Measurements from ENCODE around the gene FBXO31. TPM values are rescaled to one million over a fixed set of nuclear protein-coding genes. Genes with fewer than 3 reads are reported as not detected.

The FBXO31 gene
- total RNA-seq, 6 experiments from 2014 or later, result 23.0 to 30.0 (median 25.1) TPM

DNA sequence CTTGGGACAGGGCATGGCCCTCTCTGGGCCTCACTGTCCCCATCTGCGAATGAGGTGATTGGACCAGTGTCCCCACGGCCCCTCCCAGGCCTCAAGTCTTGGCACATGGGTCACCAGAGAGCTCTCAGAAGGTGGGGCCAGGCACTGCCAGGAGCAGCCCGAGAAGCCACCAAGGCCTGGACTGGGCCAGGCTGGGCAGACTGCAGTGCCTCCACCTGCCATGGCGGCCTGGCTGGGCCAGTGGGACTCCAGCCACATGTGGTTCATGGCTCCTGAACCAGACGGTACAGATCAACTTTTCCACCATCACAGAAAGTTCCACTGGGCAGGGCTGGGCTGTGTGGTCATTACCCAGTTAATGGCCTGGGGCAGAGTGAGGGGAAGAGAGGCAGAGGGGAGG, 86.2 kb downstream of the FBXO31 start:
- Mint-ChIP-seq H3K36me3 (ENCODE audit: low read depth) (peaks cover 19% of the 10 kb centered on the region), H3K27ac (no peak overlapping the region), H3K9me3 (no peaks in the 10 kb centered on the region; the same call in 1 of the 2 replicates), H3K4me1 (ENCODE audit: low read depth) (no peaks in the 10 kb centered on the region), H3K27me3 (ENCODE audit: insufficient read depth) (no peaks in the 10 kb centered on the region; the same call in 1 of the 2 replicates), H3K4me3 (no peak overlapping the region)
- no peak for TF ChIP-seq CTCF (IDR thresholded peaks at IDR 0.05)
- no peak for DNase-seq

GRCh38 chr16:87295661-87296531, 87.7 kb downstream of the FBXO31 start:
- DNase-seq, result no peak
- Mint-ChIP-seq H3K27me3 (ENCODE audit: insufficient read depth) (no peaks in the 10 kb centered on the region; the same call in 1 of the 2 replicates), H3K4me3 (no peak overlapping the region), H3K9me3 (no peaks in the 10 kb centered on the region; the same call in 1 of the 2 replicates), H3K27ac (no peak overlapping the region), H3K4me1 (ENCODE audit: low read depth) (no peaks in the 10 kb centered on the region), H3K36me3 (ENCODE audit: low read depth) (peaks cover 24% of the 10 kb centered on the region)
- TF ChIP-seq CTCF (IDR thresholded peaks at IDR 0.05), result no peak

DNA sequence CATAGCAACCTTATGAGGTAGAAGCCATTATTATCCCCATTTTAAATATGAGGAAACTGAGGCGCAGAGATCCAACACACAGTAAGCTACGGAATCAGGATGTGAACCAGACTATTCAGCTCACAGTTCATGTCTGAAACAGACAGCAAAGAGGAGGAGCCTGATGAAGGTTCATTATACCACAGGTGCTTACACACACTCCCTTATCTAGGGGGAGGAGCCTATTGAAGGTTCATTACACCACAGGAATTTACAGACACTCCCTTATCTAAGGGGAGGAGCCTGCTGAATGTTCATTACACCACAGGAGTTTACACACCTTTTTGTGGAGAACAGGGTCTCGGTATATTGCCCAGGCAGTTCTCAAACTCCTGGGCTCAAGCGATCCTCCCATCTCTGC, 88.3 kb downstream of the FBXO31 start:
- Mint-ChIP-seq H3K36me3 (ENCODE audit: low read depth) (peaks cover 24% of the 10 kb centered on the region), H3K4me3 (no peak overlapping the region), H3K27ac (no peak overlapping the region), H3K27me3 (ENCODE audit: insufficient read depth) (no peaks in the 10 kb centered on the region; the same call in 1 of the 2 replicates), H3K4me1 (ENCODE audit: low read depth) (no peaks in the 10 kb centered on the region), H3K9me3 (no peaks in the 10 kb centered on the region; the same call in 1 of the 2 replicates)
- TF ChIP-seq CTCF (IDR thresholded peaks at IDR 0.05), result no peak
- no peak for DNase-seq

DNA sequence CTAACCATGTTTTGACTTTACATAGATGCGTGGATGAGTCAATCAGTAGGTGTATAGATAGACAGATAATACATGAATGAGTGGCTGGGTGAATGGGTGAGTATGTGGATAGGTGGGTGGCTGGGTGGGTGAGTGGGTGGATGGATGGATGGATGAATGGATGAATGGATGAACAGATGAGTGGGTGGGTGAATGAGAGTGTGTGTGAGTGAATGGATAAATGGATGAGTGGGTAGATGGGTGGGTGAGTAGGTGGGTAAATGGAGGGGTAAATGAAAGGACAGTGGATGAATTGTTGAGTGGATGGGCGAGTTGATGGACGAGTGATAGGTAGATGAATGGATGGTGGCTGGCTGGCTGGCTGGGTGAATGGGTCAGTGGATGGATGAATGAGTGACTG, 89.6 kb downstream of the FBXO31 start:
- Mint-ChIP-seq H3K9me3 (no peaks in the 10 kb centered on the region; the same call in 1 of the 2 replicates), H3K4me1 (ENCODE audit: low read depth) (peaks cover 3% of the 10 kb centered on the region; the same call in 1 of the 2 replicates), H3K27me3 (ENCODE audit: insufficient read depth) (no peaks in the 10 kb centered on the region; the same call in 1 of the 2 replicates), H3K4me3 (no peak overlapping the region), H3K27ac (no peak overlapping the region), H3K36me3 (ENCODE audit: low read depth) (peaks cover 24% of the 10 kb centered on the region)
- no peak for TF ChIP-seq CTCF (IDR thresholded peaks at IDR 0.05)
- no peak for DNase-seq

DNA sequence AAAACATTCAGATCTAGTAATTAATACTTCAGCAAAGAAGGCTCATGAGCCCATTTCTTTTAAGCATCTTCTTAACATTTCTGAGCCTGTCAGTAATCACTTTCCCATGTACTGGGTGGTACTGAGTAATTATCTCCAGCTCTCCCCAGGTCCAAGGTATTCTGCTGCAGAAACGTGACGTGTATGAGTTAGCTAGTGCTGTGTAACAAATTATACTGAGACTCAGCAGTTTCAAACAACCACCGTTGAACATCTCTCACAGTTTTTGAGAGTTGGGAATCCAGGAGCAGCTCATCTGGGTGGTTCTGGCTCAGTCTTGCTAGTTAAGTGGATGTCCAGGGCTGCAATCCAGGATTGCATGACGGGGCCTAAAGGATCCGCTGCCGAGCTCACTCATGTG, 91.6 kb downstream of the FBXO31 start:
- Mint-ChIP-seq H3K9me3 (peaks cover 11% of the 10 kb centered on the region), H3K36me3 (ENCODE audit: low read depth) (peaks cover 31% of the 10 kb centered on the region), H3K4me3 (no peak overlapping the region), H3K27ac (no peak overlapping the region), H3K27me3 (ENCODE audit: insufficient read depth) (no peaks in the 10 kb centered on the region; the same call in 1 of the 2 replicates), H3K4me1 (ENCODE audit: low read depth) (peaks cover 8% of the 10 kb centered on the region; the same call in 1 of the 2 replicates)
- no peak for DNase-seq
- no peak for TF ChIP-seq CTCF (IDR thresholded peaks at IDR 0.05)
